Stimulated activated CD4-positive, alpha-beta T cell treated with anti-CD3 and anti-CD28 coated beads, Interleukin-2, amount 100 ng/mL, for 48 hours (primary cell): Measurements from ENCODE around the gene SLC39A11.
"Not testable (repeated sequence)": the region's sequence is repeated elsewhere in the genome, so short reads cannot be mapped to it uniquely, and the experiment has no call there.

Experiments used
- DNase-seq, 2 donors: peaks; one replicate each; pipeline ENCODE4 v3.0.0-alpha.2; 2020

SLC39A11 gene

DNA sequence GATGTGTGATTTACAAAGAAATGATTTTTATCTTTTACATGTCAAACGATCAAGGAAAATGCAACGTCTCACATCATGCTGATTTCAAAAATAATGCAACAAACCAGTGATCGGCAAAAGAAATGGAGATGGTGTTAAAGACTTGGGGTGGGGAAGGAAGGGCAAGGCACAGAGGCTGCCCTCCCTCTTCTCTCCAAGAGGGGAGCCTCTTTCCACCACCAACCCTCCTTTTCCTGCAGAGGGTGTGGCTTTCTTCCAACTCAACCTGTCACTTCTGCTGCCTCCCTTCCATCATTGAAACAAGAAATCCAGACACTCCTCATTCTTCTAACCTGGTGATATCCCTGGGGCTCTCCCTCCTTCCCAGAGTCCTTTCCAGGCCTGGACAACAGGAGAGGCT lies 320.8 kb downstream of the SLC39A11 start:
- DNase-seq, result no peak

DNA sequence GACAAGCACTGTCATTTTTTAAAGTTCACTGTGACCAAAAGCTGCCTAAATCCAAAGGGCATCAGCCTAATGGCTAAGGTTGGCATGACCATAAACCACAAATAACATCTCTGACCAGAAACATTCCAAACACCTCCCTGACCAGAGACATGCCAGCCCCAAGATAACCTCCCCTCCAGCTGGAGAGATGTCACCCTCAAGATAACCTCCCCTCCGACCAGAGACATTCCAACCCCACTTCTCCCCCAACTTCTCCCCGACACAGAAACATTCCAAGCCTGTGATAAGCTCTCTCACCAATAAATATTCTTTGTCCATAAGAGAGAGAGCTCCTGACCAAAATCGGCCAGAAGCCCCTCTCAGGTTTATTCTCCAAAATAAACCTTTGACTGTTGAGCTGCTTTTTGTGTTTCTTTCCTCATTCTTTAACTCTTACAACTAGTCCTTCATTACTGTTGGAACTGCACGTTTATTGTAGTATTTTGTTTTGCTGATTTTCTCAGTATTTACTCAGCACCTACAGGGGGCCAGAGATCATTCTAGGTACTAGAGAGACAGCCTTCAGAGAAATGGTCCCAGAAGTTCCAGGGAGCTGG lies 325.6 kb downstream of the SLC39A11 start:
- DNase-seq, result no peak

DNA sequence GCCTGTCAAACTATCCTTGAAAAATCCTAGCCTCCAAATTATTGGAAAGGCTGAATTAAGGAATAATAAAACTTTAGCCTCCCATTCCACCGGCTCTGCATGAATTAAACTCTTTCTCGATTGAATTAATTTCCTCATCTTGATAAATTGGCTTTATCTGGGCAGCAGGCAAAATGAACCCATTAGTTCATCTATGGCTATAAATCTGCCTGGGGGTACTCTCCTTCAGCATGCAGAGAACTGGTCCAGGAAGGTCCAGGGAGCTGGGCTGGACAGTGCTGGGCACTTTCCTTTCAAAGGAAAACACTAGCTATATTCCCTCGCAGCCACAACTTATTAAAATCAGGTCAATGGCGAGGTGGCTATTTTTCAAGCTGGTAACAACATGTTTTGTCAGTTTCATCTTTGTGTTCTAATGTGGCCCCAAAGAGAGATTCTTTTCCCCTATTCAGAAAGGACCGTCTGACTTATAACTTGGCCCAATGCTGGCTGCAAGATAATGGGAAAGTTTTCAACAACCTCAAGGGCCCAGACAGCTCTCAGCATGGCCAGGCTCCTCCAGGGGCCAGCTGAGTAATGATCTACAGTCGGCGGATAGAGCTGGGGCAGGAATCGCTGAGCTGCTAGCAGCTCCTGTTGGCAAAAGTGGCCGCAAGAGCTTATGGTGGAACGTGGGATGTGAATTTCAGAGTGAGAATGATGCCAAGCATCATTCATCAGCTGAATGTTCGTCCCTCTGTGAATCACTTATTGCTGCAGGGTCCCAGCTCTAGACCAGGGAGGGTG lies 326.9 kb downstream of the SLC39A11 start:
- DNase-seq, result no peak

DNA sequence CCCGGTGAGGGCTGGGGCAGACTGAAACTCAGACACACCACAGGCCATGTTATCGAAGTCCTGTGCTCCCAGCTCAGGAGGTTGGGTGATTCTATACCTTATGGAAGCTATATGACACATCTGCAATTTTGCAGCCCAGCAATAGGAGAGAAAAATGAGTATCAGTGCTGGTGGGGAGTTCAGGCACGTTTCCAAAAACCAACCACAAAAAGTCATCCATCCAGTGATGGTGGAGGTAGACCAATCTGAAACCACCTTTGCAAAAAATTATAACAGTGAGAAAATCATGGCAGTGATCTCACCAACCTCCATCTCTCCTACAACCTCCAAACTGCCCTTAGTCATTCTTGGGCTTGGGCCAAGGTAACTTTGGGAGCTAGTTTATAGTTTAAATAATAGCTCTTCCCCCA lies 327.9 kb downstream of the SLC39A11 start:
- no peak for DNase-seq

DNA sequence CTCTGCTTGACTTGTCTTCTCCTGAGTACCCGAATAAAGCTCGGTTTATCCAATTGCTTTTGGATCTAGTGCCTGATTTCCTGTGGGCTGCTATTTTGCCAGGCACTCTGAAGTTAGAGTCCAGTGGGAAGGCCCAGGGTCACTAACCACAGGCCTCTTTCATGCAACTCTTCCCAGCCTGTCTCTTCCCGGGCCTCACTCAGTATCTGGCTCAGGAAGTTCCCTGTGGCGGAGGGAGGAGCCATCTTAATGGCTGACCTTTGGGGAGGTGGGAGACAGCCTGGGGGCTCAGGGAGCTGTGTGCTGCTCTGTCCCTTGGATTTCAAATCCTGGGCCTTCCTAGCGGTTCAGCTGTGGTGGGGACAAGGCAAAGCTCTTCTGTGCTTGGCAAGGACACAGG lies 328.5 kb downstream of the SLC39A11 start:
- DNase-seq, result no peak

DNA sequence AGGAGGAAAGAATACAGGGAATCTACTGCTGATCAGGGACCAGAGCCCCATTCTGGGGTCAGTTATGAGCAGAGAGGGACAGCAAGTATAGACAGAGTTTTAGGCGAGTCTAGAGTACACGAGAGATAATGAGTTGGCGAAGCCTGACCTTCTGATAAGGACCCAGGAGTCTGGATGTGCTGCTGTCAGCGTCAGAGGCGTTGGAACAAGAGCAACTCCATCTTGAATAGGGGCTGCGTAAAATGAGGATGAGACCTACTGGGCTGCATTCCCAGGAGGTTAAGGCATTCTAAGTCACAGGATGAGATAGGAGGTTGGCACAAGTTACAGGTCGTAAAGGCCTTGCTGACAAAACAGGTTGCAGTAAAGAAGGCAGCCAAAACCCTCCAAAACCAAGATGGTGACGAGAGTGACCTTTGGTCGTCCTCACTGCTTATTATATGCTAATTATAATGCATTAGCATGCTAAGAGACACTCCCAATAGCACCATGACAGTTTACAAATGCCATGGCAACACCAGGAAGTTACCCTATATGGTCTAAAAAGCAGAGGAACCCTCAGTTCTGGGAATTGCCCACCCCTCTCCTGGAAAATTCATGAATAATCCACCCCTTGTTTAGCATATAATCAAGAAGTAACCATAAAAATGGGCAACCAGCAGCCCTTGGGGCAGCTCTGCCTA lies 330.5 kb downstream of the SLC39A11 start:
- DNase-seq, result not testable (repeated sequence)

DNA sequence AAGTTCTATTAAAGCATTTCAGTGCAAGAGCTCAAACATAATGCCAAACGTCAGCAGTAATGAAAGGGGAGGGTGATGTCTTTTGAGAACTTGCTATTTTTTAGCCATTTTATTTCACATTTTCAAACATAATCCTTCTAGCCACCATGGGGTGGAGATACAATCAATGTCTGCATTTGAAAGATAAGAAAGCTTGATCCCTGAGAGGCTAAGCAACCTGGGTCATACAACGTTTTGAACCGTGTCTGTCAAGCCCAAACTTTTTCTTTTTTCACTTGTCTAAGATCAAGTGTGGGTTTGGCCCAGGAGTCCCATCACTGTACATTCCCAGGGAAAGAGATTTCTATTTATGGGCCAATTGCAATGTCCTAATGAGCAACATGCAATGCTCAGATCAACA lies 331.1 kb downstream of the SLC39A11 start:
- DNase-seq, result no peak

DNA sequence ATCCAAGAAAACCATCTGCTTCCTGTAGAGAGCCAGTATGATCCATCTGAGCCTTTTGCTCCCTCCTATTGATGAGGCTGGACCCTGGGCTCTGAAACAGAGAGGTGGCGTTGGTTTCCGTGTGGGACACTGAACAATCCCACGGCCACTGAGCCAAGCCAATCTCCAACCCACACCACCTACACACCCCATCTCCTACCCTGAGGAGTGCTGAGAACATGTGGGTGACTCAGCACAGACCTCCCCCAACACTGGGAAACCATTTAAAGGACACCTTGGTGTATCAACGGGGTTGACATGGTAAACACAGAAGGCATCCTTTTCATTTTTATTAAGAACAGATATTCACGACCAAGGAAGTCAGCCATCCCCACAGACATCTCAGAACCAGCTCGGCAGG lies 332.1 kb downstream of the SLC39A11 start:
- no peak for DNase-seq

DNA sequence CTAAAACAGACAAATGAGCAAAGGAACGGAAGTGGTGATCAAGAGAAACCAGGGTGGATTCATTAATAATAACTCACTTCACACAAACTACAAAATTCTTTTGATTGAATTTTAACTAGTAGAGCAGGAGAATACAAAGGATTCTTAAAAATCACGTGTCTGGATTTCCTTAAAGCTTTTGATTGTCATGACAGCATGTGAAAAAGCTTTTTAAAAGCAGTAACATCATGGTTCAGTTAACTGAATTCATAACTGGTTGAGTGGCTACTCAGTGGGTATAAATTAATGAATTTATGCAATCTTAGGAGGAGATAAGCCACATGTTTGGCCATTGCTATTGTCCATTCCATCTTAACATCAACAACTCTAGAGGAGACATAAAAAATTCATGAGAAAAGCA lies 333.2 kb downstream of the SLC39A11 start:
- DNase-seq, result no peak

DNA sequence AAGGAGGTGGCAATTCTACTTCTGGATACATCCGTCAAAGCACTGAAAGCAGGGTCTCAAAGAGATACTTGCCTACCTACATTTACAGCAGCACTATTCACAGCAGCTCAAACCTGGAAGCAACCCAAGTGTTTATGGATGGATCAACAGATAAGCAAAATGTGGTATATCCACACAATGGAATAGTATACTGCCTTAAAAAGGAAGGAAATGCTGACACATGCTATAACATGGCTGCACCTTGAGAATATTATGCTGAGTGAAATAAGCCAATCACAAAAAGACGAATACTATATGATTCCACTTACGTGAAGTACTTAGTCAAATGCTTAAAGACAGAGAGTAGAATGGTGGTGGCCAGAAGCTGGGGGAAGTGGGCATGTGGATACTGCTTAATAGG lies 336.2 kb downstream of the SLC39A11 start:
- DNase-seq, result no peak

DNA sequence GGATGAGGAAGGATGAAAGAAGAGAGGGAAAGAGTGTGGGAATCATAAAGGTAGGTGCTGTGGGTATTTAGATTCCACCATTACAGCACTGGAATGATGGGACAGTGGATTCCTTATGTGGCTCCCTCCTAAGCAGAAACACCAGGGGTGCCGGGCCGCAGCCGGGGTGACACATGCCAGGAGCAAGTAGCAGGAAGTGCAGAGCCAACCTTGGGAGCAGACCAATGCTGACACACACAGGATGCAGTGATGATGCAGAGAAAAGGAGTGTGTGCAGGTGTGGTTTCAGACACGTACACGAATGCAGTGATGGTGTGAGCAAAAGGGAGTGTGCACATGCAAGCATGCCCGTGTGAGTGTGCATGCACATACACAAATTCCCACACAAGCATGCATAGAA lies 338.0 kb downstream of the SLC39A11 start:
- DNase-seq, result no peak

DNA sequence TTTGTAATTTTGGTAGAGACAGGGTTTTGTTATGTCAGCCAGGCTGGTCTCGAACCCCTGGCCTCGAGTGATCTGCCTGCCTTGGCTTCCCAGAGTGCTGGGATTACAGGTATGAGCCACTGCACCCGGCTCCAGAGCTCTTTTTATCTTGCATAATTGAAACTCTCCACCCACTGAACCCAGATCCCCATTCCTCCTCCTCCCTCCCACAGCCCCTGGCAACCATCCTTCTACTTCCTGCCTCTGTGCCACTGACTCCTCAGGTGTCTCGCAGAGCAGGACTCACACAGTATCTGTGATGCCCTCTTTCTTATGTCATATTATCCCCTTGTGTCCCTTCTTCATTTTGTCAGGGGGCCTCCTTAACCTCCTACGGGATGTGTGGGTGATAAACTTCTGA lies 340.7 kb downstream of the SLC39A11 start:
- no peak for DNase-seq

DNA sequence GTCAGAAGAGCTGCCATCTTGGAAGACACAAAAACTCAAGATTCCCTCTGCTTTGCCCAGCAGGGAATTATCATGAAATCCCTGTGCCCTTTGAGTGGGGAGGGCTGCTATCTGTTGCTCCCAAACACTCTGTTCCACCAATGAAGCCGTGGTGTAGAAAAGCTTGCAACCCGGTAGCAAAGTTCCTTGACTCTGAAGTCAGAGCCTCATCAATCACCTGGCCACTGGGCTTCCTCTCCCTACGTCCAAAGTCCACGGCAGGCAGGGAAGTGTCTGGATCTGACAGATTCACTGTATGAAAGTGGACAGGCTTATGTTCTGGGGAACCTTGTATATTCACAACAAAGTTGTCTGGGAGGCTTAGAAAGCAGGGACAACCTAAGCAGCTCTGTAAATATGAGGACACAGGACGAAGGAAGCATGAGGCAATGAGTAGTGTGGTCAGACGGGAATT lies 343.3 kb downstream of the SLC39A11 start:
- DNase-seq, result no peak

DNA sequence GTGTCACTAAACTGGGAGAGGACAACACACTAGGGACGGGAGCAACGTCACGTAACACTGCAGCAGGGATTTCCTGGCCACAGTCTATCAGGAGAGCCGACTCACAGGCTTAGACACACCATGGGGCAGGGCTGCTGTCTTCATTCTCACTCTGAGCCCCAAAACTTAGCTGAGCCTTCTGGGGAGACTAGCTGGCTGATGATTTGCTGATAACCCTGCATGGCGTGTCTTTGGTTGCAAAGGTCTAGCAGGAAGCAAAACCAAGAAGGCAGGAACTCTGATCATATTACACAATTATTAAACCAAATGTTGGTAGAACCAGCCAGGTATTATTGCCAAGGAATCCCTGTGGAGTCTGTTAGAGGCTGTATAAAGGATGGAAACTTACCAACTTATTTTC lies 345.0 kb downstream of the SLC39A11 start:
- DNase-seq, result no peak

DNA sequence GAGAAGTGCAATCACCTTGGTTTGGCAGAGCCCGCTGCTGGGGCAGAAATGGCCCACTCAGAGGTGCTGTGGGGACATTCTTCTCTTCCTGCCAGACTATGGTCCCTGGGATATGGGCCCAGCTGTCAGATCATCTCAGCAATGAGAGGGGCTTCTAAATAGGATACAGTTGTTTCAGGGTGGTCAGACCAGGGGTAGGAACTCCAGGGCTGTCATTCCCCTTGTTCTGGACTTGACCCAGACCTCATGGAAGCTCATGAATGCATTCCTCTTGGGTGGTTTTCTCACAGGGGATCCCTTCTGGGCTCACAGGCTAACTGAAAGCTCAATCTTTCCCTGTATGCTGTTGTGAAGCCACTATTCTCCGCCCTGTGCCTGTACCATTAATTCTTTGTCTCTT lies 347.2 kb downstream of the SLC39A11 start:
- no peak for DNase-seq

DNA sequence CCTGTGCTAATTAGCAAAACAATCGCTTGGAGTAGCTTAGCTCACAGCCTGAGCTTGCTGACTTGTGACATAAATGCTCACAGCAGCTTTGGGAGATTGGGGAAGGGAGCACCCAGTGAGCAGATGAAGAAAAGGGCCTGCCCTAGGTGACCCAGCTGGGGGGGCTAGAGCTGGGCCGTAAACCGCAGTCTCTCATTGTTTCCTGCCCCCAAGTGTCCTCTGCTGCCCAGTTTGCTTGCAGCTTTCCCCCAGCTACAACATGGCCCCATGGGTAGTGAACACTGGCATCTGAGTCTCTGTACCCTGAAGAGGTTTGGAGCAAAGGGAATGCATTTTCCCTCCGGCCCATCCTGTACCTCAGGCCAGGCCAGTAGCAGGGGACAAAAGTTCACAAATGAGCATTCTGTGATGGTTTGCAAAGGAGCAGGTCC lies 349.4 kb downstream of the SLC39A11 start:
- DNase-seq, result no peak

DNA sequence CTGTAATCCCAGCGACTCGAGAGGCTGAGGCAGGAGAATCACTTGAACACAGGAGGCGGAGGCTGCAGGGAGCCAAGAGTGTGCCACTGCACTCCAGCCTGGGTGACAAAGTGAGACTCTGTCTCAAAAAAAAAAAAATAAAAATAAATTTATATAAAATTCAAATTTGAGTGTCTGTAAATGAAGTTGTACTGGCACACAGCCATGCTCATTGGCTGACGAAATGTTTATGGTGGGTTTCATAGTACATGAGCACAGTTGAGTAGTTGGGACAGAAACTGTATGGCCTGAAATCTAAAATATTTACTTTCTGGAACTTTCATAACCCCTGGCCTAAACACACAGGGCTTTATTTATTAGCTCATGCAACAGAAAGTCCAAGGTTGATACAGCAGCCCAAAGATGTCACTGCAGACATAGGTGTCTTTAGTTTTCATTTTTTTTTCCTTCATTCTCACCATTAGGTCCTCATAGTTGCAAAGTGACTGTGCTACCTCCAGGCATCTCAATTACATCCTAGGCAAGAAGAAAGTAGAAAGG lies 355.3 kb downstream of the SLC39A11 start:
- DNase-seq, result no peak

DNA sequence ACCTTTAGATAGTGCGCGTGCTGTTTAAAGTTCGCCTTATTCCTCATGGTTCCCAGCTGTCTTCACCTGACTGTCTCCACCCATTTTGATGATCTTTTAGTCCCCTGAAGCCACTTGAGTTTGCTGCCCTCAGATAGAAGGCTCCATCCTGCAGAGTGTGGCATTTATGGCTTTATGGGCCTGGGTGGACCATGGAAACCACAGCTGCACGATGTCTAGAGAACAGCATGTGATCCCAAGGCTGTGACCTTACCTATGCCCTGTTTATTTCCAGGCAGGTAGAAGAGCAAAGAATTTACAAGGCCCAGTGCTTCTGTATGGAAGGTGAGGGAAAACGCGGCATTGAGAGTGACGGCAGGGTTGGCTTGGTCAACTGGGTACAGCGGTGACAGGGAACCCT lies 356.9 kb downstream of the SLC39A11 start:
- no peak for DNase-seq

DNA sequence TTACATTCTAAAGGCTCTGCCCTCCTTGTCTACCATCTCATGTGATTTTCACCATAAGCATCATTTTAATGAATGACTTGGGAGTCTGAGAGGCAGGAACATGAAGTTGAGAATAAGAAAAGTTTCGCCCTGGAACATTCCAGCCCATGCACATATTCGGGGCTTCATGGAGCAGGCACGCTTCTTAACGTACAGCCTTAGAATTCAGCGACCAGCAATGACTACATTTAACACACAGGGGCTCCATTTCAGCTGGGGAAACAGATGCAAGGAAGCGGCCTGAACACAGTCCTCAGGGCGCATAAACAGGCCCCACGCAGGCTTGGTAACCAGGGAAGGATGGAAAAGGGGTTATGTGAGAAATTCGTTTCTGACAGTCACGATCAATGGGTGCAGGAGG lies 357.4 kb downstream of the SLC39A11 start:
- no peak for DNase-seq

DNA sequence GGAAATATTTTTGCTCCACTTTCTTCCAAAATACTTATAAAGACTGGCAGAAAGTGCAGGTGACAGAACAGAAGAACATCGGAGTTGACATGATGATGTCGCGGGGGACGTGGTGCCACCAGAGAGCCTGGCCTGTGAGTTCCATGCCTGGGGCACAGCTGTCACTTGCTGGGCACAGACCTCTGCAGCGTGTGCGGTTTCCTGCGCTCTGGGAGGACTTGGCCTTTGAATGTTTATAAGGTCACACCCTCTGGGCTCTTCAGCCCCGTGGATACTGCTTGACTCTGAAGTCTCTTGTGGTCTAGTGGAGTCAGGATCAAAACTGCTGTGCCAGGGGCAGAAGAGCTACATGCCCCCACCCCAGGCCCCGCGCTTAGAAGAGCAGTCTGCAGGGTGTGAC lies 357.9 kb downstream of the SLC39A11 start:
- no peak for DNase-seq

DNA sequence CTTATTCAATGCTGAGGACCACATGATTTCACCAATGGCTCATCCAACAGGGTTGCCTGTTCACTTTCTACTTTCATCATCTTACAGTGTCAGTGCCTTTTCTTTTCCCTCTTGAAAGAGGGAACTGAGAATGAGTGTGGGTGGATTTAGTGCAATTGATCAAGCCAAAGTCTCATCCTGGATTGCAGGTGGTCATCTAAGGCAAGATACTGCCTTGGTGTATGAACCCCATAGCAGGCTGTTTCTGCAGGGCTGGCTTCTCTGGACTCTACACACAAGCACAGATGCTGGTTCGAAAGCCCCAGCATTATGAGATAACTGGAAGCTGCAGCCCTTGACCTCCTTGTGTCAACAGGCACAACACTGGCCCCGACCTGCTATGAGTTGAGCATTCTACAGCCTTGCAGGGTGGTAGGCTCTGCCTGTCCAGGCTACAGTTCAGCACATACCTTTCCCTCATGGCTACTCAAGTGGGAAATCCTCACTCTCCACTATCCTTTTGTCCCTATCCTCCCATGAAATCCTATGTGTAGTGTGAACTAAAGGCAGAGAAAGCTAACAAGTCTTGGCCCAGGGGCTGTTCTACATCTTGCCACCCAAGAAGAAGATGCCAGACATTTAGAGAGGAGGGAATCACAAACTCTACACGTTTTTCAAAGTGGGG lies 358.7 kb downstream of the SLC39A11 start:
- DNase-seq, result no peak

DNA sequence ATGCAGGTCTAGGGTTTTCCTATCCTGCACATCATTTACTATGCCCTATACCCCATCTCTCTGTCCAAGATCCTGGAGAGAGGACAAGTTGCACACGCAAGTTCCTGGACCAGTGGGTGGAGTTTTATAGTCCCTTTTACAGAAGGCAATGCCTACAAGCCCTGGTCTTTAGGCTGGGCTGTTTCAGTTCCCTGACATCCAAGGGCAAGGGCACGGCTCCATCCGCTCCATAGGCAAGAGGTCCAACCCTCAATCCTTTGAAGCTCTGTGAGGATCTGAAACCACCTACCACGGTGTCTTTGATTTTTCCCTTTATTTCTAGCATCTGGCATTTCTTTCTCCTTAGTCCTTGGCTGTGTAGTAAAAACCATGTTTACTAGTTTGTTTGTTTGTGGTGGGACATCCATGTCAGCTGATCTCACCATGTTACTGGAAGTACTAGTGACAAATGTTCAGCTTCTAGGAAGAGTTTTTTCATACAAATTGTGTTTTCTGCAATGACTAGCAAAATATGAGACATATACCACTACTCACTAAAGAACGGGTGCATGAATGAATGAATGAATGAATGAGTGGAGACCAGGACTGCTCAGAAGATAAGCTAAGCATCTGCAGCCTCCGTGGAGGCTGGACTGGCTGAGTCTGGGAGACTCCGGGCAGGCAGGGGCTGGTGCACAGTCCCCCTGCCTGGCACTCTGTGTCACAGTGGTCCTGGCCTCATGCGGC lies 359.4 kb downstream of the SLC39A11 start:
- DNase-seq, result no peak

DNA sequence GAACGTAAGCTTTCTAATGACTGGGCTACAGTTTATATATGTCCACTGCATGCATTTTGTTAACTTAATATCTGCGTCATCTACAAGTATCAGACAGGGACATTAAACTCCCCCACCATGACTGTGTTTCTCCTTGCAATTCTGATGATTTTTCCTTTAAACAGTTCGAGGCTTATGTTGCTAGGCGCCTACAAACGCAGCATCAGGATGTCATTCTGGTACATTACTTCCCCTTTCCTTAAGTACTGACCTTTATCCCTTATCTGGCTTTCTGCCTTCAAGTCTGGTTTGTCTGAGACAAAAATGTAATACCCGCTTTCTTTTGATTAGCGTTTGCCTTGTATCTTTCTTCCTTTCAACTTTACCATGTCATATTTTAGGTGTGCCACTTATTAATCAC lies 362.4 kb downstream of the SLC39A11 start:
- DNase-seq, result no peak
